Large intestine (tissue), 12 donors: ENCODE measurements around the gene IL18. TPM values are rescaled to one million over a fixed set of nuclear protein-coding genes. Genes with fewer than 3 reads are reported as not detected.
A peak's percentile ranks its signal among the peaks of the same experiment; 100 is the strongest.
"Not testable (repeated sequence)": the region's sequence is repeated elsewhere in the genome, so short reads cannot be mapped to it uniquely, and the experiment has no call there.

Experiments used
- DNase-seq, 2 donors: peaks; one replicate each; pipeline versions ENCODE4 v3.0.0 to v3.0.0-alpha.2; 2013
- H3K27ac ChIP-seq: one replicate; pipeline ENCODE4 v1.5.1; 2013; ENCODE audit warnings: low read length
- H3K27me3 ChIP-seq: 2 replicates; pipeline ENCODE4 v1.6.1; 2013; ENCODE audit warnings: low read length; ENCODE audit not compliant: control insufficient read depth, insufficient read depth
- H3K36me3 ChIP-seq: 2 replicates; pipeline ENCODE4 v1.6.1; 2013; ENCODE audit warnings: low read length; ENCODE audit not compliant: control insufficient read depth, insufficient read depth
- H3K4me1 ChIP-seq: one replicate; pipeline ENCODE4 v1.6.1; 2013; ENCODE audit warnings: low read length; ENCODE audit not compliant: control insufficient read depth, insufficient read depth
- H3K4me3 ChIP-seq: one replicate; pipeline ENCODE4 v1.5.1; 2013; ENCODE audit warnings: low read length
- H3K9me3 ChIP-seq: one replicate; pipeline ENCODE4 v1.6.1; 2013; ENCODE audit warnings: mild to moderate bottlenecking, low read depth, low read length, moderate library complexity; ENCODE audit not compliant: control insufficient read depth
- WGBS: methylation state at CpG from one replicate; pipeline ENCODE4 v1.1.5; 2013; ENCODE audit warnings: low lambda C conversion rate; ENCODE audit not compliant: insufficient coverage; 5-methylcytosine and 5-hydroxymethylcytosine counted together
- long read RNA-seq, 11 donors: transcript quantifications; one replicate each; lab custom pipeline, GENCODE V29; 2026
- polyA plus RNA-seq: library from polyadenylated mRNA; unstranded; fragments of 120-200 nt; gene quantifications from one replicate; pipeline ENCODE4 v1.2.1, GENCODE V29; 2013

Gene IL18
- 60.7 TPM for polyA plus RNA-seq
- long read RNA-seq, donor 1, transcript IL18-203 (3 exons, 1,697 nt): major isoform, 5 of 19 reads
- long read RNA-seq, donor 1, partial matches to known transcripts: 0 of 19 reads
- long read RNA-seq, donor 1, other reads (novel, unspliced or antisense): 10 of 19 reads
- long read RNA-seq, donor 2, partial matches to known transcripts: 206 of 243 reads
- long read RNA-seq, donor 2, other reads (novel, unspliced or antisense): 33 of 243 reads
- long read RNA-seq, donor 3: 0 reads
- long read RNA-seq, donor 4, partial matches to known transcripts: 0 of 6 reads
- long read RNA-seq, donor 4, other reads (novel, unspliced or antisense): 5 of 6 reads
- long read RNA-seq, donor 5, partial matches to known transcripts: 0 of 12 reads
- long read RNA-seq, donor 5, other reads (novel, unspliced or antisense): 7 of 12 reads
- long read RNA-seq, donor 6, transcript IL18-206 (3 exons, 880 nt): major isoform, 7 of 37 reads
- long read RNA-seq, donor 6, partial matches to known transcripts: 0 of 37 reads
- long read RNA-seq, donor 6, other reads (novel, unspliced or antisense): 23 of 37 reads
- long read RNA-seq, donor 7, partial matches to known transcripts: 0 of 6 reads
- long read RNA-seq, donor 7, other reads (novel, unspliced or antisense): 0 of 6 reads
- long read RNA-seq, donor 8, transcript IL18-202 (5 exons, 1,090 nt): major isoform, 5 of 47 reads
- long read RNA-seq, donor 8, transcript IL18-206 (3 exons, 880 nt): major isoform, 5 of 47 reads
- long read RNA-seq, donor 8, partial matches to known transcripts: 10 of 47 reads
- long read RNA-seq, donor 8, other reads (novel, unspliced or antisense): 23 of 47 reads
- long read RNA-seq, donor 9, transcript IL18-206 (3 exons, 880 nt): major isoform, 8 of 40 reads
- long read RNA-seq, donor 9, transcript IL18-203 (3 exons, 1,697 nt): minor isoform, 5 of 40 reads
- long read RNA-seq, donor 9, partial matches to known transcripts: 0 of 40 reads
- long read RNA-seq, donor 9, other reads (novel, unspliced or antisense): 23 of 40 reads
- long read RNA-seq, donor 10, partial matches to known transcripts: 0 of 36 reads
- long read RNA-seq, donor 10, other reads (novel, unspliced or antisense): 25 of 36 reads
- long read RNA-seq, donor 11, partial matches to known transcripts: 0 of 21 reads
- long read RNA-seq, donor 11, other reads (novel, unspliced or antisense): 15 of 21 reads

- Histone ChIP-seq H3K36me3 (no peaks in the 10 kb centered on the region), H3K27me3 (no peaks in the 10 kb centered on the region), H3K27ac (peak within 1 kb of the TSS; percentile 70), H3K4me1 (peaks cover 10% of the 10 kb centered on the region), H3K9me3 (no peaks in the 10 kb centered on the region), H3K4me3 (peak within 1 kb of the TSS; percentile 47)
- peak; percentile 70 to 84 for DNase-seq
- WGBS: no CpG with 5 or more reads among the region's 12 CpGs
These were observed at the start of gene IL18 for GRCh38 chr11:112163875-112164685. TSS of gene IL18 (minus strand) at chr11:112164094. CDS start at chr11:112155053, 9,041 bp downstream.

GRCh38 chr11:112212710-112213109 lies 48.8 kb upstream of the IL18 start:
- H3K27me3 ChIP-seq: no peaks in the 10 kb centered on the region
- no peaks in the 10 kb centered on the region for H3K9me3 ChIP-seq
- no peak overlapping the region for H3K4me3 ChIP-seq
- H3K27ac ChIP-seq: no peak overlapping the region
- DNase-seq: no peak
- no peaks in the 10 kb centered on the region for H3K4me1 ChIP-seq
- H3K36me3 ChIP-seq: no peaks in the 10 kb centered on the region

- Histone ChIP-seq H3K4me1 (no peaks in the 10 kb centered on the region), H3K36me3 (no peaks in the 10 kb centered on the region), H3K27ac (no peak overlapping the region), H3K4me3 (no peak overlapping the region), H3K9me3 (no peaks in the 10 kb centered on the region), H3K27me3 (no peaks in the 10 kb centered on the region)
- DNase-seq: no peak
- no CpG with 5 or more reads among the region's 3 CpGs for WGBS
These were observed 48.4 kb upstream of the IL18 start for GRCh38 chr11:112212290-112212689.

- WGBS: no CpG with 5 or more reads among the region's 2 CpGs
- H3K27ac ChIP-seq: no peak overlapping the region
- DNase-seq: no peak
- H3K27me3 ChIP-seq: no peaks in the 10 kb centered on the region
- H3K36me3 ChIP-seq: no peaks in the 10 kb centered on the region
- H3K9me3 ChIP-seq: no peaks in the 10 kb centered on the region
- no peaks in the 10 kb centered on the region for H3K4me1 ChIP-seq
- no peak overlapping the region for H3K4me3 ChIP-seq
These were observed 47.6 kb upstream of the IL18 start for GRCh38 chr11:112211536-112211935.

GRCh38 chr11:112210890-112211289 lies 47.0 kb upstream of the IL18 start:
- DNase-seq: no peak
- Histone ChIP-seq H3K27ac (no peak overlapping the region), H3K9me3 (peaks cover 4% of the 10 kb centered on the region), H3K4me1 (no peaks in the 10 kb centered on the region), H3K27me3 (no peaks in the 10 kb centered on the region), H3K4me3 (no peak overlapping the region), H3K36me3 (no peaks in the 10 kb centered on the region)
- 100% methylated on average over 1 of the region's 1 CpG for WGBS

- Histone ChIP-seq H3K27ac (no peak overlapping the region), H3K27me3 (no peaks in the 10 kb centered on the region), H3K4me3 (no peak overlapping the region), H3K9me3 (peaks cover 4% of the 10 kb centered on the region), H3K4me1 (no peaks in the 10 kb centered on the region), H3K36me3 (no peaks in the 10 kb centered on the region)
- WGBS: no CpG with 5 or more reads among the region's 23 CpGs
- DNase-seq: no peak
These were observed 42.2 kb upstream of the IL18 start for GRCh38 chr11:112206071-112206470.

- no peaks in the 10 kb centered on the region for H3K36me3 ChIP-seq
- WGBS: 0% methylated on average over 1 of the region's 2 CpGs
- no peak for DNase-seq
- H3K4me3 ChIP-seq: no peak overlapping the region
- H3K27ac ChIP-seq: no peak overlapping the region
- no peaks in the 10 kb centered on the region for H3K9me3 ChIP-seq
- no peaks in the 10 kb centered on the region for H3K27me3 ChIP-seq
- no peaks in the 10 kb centered on the region for H3K4me1 ChIP-seq
These were observed 36.4 kb upstream of the IL18 start for GRCh38 chr11:112200252-112200651.

GRCh38 chr11:112199101-112199500 lies 35.2 kb upstream of the IL18 start:
- not testable (repeated sequence) for H3K9me3 ChIP-seq, DNase-seq
- WGBS: no CpG with 5 or more reads among the region's 4 CpGs

GRCh38 chr11:112196519-112197087 lies 32.7 kb upstream of the IL18 start:
- Histone ChIP-seq H3K4me3 (no peak overlapping the region), H3K36me3 (no peaks in the 10 kb centered on the region), H3K9me3 (no peaks in the 10 kb centered on the region), H3K27ac (no peak overlapping the region), H3K4me1 (no peaks in the 10 kb centered on the region), H3K27me3 (no peaks in the 10 kb centered on the region)
- no peak for DNase-seq
- no CpG with 5 or more reads among the region's 2 CpGs for WGBS

More at GRCh38 chr11:112199101-112199500, 35.2 kb upstream of the IL18 start:
- H3K36me3 ChIP-seq, H3K4me1 ChIP-seq, H3K27me3 ChIP-seq, H3K4me3 ChIP-seq, H3K27ac ChIP-seq: not testable (repeated sequence)
